Measurements from ENCODE around the gene NOL7. TPM values are rescaled to one million over a fixed set of nuclear protein-coding genes. Genes with fewer than 3 reads are reported as not detected.

The NOL7 gene
- total RNA-seq, 1 donor from 2014 or later: 40.5 TPM

DNA sequence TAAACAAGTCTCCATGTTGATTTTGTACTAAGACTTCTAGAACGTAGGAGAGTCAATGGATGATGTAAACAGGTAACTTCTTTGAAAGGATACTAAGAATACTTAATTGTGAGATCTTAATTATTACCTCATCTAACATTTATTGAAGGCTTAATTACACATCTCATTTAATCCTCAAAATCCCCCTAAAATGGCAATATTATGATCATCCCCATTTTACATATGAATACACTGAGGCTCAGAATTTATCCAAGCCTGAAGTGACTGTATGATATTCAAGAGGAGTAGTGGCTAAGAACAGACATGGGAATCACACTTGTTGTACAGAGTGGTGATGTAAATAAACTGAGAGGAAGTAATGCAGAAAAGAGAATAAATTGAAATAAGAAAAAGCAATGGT, 22.9 kb downstream of the NOL7 start:
- Mint-ChIP-seq H3K4me1 (ENCODE audit: low read depth) (no peaks in the 10 kb centered on the region), H3K36me3 (ENCODE audit: insufficient read depth) (peaks cover 25% of the 10 kb centered on the region), H3K4me3 (ENCODE audit: low read depth) (no peak overlapping the region), H3K27ac (no peak overlapping the region), H3K9me3 (ENCODE audit: low read depth) (no peaks in the 10 kb centered on the region), H3K27me3 (no peaks in the 10 kb centered on the region)
- TF ChIP-seq, protein P1, sequence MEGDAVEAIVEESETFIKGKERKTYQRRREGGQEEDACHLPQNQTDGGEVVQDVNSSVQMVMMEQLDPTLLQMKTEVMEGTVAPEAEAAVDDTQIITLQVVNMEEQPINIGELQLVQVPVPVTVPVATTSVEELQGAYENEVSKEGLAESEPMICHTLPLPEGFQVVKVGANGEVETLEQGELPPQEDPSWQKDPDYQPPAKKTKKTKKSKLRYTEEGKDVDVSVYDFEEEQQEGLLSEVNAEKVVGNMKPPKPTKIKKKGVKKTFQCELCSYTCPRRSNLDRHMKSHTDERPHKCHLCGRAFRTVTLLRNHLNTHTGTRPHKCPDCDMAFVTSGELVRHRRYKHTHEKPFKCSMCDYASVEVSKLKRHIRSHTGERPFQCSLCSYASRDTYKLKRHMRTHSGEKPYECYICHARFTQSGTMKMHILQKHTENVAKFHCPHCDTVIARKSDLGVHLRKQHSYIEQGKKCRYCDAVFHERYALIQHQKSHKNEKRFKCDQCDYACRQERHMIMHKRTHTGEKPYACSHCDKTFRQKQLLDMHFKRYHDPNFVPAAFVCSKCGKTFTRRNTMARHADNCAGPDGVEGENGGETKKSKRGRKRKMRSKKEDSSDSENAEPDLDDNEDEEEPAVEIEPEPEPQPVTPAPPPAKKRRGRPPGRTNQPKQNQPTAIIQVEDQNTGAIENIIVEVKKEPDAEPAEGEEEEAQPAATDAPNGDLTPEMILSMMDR (IDR thresholded peaks at IDR 0.05; ENCODE audit: unreplicated experiment): no peak
- no peak for DNase-seq (ENCODE audit: low spot score, unreplicated experiment)

DNA sequence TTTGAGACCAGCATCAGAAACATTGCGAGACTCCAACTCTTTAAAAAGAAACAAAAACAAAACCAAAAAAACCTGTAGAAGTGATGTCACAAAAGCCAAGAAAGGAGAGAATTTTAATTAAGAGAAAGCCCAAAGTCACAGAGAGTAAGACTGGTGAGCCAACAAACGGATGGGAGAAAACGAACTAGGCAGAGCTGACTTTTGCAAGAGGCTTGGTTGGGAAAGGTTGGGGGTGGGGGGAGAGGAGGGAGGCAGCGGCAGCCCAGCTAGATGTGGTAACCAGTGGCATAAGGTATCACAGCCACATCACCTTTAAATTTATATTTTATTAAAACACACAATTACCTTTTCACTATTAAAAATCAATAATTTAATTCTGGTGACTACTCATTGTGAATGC, 23.5 kb downstream of the NOL7 start:
- H3K4me1 Mint-ChIP-seq (ENCODE audit: low read depth): no peaks in the 10 kb centered on the region
- peaks cover 30% of the 10 kb centered on the region for H3K36me3 Mint-ChIP-seq (ENCODE audit: insufficient read depth)
- DNase-seq (ENCODE audit: low spot score, unreplicated experiment): no peak
- no peaks in the 10 kb centered on the region for H3K9me3 Mint-ChIP-seq (ENCODE audit: low read depth)
- TF ChIP-seq, protein P1 (IDR thresholded peaks at IDR 0.05; ENCODE audit: unreplicated experiment): no peak
- H3K27me3 Mint-ChIP-seq: no peaks in the 10 kb centered on the region
- H3K4me3 Mint-ChIP-seq (ENCODE audit: low read depth): no peak overlapping the region
- H3K27ac Mint-ChIP-seq: no peak overlapping the region

DNA sequence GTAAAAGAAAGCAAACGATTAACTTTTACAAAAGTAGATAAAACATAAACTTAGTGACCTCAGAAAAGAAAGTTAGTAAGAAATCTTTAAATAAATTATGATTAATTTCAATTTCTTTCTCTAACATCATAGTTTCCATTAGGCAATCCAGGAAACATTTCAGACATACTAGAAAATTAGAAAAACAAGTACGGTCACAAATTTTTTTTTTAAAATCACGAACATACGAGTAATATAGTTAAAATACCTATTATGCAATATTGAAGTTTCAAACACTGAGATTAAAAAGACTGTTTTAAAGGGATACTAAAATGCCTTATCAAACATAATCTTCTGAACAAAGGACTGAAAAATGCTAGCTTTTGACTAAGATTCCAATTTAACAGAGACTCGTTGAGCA, 26.2 kb downstream of the NOL7 start:
- H3K27ac Mint-ChIP-seq: no peak overlapping the region
- H3K9me3 Mint-ChIP-seq (ENCODE audit: low read depth): no peaks in the 10 kb centered on the region
- no peaks in the 10 kb centered on the region for H3K4me1 Mint-ChIP-seq (ENCODE audit: low read depth)
- H3K27me3 Mint-ChIP-seq: no peaks in the 10 kb centered on the region
- TF ChIP-seq, protein P1 (IDR thresholded peaks at IDR 0.05; ENCODE audit: unreplicated experiment): no peak
- no peak overlapping the region for H3K4me3 Mint-ChIP-seq (ENCODE audit: low read depth)
- DNase-seq (ENCODE audit: low spot score, unreplicated experiment): no peak
- peaks cover 26% of the 10 kb centered on the region for H3K36me3 Mint-ChIP-seq (ENCODE audit: insufficient read depth)

DNA sequence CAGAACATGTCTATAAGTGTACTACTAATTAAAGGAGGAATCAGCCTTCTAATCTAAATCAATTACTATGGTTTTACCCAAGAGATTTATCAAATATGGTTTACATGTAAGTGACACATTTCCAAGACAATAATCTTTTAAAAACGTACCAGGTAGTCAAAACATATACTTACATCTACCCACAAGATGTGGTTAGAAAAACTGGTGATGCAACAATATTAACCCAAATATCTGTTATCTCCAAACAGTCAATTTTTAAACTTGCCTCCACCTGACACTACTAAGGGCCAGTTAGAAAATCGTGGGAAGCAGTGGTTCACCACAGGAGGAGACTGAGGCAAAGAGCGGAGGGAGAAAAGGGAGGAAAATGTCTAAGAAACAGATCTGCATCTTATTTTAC, 28.0 kb downstream of the NOL7 start:
- Mint-ChIP-seq H3K27me3 (no peaks in the 10 kb centered on the region), H3K4me3 (ENCODE audit: low read depth) (no peak overlapping the region), H3K4me1 (ENCODE audit: low read depth) (no peaks in the 10 kb centered on the region), H3K9me3 (ENCODE audit: low read depth) (no peaks in the 10 kb centered on the region), H3K27ac (no peak overlapping the region), H3K36me3 (ENCODE audit: insufficient read depth) (peaks cover 18% of the 10 kb centered on the region)
- TF ChIP-seq, protein P1 (IDR thresholded peaks at IDR 0.05; ENCODE audit: unreplicated experiment): no peak
- no peak for DNase-seq (ENCODE audit: low spot score, unreplicated experiment)

DNA sequence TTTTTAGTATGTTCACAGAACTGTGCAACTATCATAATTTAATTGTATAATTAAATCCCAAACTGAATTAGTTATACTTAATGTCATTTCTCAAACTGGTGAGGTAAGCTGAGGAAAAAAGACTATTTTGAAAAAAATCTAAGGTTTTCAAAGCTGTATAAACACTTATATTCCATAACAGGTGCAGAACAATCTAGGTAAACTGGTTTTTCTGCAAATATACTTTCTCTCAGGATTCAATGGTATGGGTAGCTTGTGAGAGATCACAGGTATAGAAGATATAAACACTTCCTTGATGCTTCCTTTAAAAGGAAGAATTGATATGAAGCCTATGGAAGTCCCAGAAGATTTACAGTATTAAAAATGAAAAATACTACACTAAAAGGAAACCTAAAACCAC, 33.7 kb downstream of the NOL7 start:
- Mint-ChIP-seq H3K9me3 (ENCODE audit: low read depth) (no peaks in the 10 kb centered on the region), H3K36me3 (ENCODE audit: insufficient read depth) (peaks cover 8% of the 10 kb centered on the region), H3K4me3 (ENCODE audit: low read depth) (no peak overlapping the region), H3K27ac (peak overlapping the region; percentile 15), H3K4me1 (ENCODE audit: low read depth) (peaks cover 8% of the 10 kb centered on the region), H3K27me3 (no peaks in the 10 kb centered on the region)
- TF ChIP-seq, protein P1 (IDR thresholded peaks at IDR 0.05; ENCODE audit: unreplicated experiment): no peak
- DNase-seq (ENCODE audit: low spot score, unreplicated experiment): no peak

Data from progenitor cell of endocrine pancreas (in vitro differentiated cells).